Kidney epithelial cell (primary cell): ENCODE measurements around the gene MFSD8. TPM values are rescaled to one million over a fixed set of nuclear protein-coding genes. Genes with fewer than 3 reads are reported as not detected.

ENCODE experiments used
- DNase-seq: peaks from one replicate; pipeline ENCODE4 v3.0.0-alpha.2; 2010; ENCODE audit warnings: low read depth
- H3K27me3 ChIP-seq: 2 replicates; pipeline ENCODE4 v1.6.0; 2011; ENCODE audit warnings: low read length; ENCODE audit not compliant: control insufficient read depth, insufficient read depth
- H3K36me3 ChIP-seq: 2 replicates; pipeline ENCODE4 v1.5.1; 2011; ENCODE audit warnings: low read length; ENCODE audit not compliant: control insufficient read depth, insufficient read depth
- H3K4me3 ChIP-seq: 2 replicates; pipeline ENCODE4 v1.5.1; 2011; ENCODE audit warnings: low read depth, mild to moderate bottlenecking, control low read depth, low read length
- total RNA-seq: library from RNA; depleted of rRNA; stranded (reverse); fragments of >200 nt; gene quantifications from 2 replicates; pipeline ENCODE4 v1.2.3, GENCODE V29; 2015
- TF ChIP-seq, protein P1 (sequence below): IDR thresholded peaks from 2 replicates; pipeline ENCODE4 v1.5.1; 2011; ENCODE audit warnings: mild to moderate bottlenecking, moderate library complexity, low read length, control low read depth, inconsistent platforms; ENCODE audit not compliant: insufficient read depth, poor library complexity, severe bottlenecking

MFSD8 gene
- total RNA-seq, 1 donor from 2014 or later: 20.2 TPM

DNA sequence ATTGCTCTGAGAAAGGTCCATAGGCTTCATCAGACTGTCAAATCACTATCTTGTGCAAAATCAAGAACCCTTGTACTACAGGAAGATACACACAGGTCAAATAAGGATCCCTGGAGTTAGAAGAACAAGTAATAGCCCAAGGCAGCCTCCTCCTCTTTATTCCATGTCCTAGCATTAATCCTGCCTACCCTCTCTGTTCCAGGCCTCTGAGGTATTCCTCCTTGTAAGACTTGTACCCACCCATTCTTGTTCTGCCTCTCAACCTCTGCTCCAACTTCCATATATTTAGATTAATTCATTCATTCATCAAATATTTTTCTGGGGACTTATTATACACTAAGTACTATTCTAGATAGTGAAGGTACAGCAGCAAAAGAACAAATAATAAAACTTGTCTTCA lies 94.7 kb downstream of the MFSD8 start:
- TF ChIP-seq, protein P1, sequence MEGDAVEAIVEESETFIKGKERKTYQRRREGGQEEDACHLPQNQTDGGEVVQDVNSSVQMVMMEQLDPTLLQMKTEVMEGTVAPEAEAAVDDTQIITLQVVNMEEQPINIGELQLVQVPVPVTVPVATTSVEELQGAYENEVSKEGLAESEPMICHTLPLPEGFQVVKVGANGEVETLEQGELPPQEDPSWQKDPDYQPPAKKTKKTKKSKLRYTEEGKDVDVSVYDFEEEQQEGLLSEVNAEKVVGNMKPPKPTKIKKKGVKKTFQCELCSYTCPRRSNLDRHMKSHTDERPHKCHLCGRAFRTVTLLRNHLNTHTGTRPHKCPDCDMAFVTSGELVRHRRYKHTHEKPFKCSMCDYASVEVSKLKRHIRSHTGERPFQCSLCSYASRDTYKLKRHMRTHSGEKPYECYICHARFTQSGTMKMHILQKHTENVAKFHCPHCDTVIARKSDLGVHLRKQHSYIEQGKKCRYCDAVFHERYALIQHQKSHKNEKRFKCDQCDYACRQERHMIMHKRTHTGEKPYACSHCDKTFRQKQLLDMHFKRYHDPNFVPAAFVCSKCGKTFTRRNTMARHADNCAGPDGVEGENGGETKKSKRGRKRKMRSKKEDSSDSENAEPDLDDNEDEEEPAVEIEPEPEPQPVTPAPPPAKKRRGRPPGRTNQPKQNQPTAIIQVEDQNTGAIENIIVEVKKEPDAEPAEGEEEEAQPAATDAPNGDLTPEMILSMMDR: no peak
- Histone ChIP-seq H3K36me3 (no peaks in the 10 kb centered on the region), H3K4me3 (no peak overlapping the region), H3K27me3 (no peaks in the 10 kb centered on the region)
- no peak for DNase-seq

DNA sequence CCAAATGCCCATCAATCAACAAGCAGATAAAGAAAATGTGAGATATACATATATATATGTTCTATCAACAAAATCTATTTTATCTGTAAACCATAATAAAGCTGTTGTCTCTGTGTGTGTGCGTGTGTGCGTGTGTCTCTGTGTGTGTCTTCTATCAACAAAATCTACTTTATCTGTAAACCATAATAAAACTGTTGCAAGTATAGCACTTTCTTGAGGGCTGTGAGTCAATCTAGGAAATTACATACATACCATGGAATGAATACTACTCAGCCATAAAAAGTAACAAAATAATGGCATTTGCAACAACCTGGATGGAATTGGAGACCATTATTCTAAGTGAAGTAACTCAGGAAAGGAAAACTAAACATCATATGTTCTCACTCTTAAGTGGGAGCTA lies 96.8 kb downstream of the MFSD8 start:
- TF ChIP-seq, protein P1: no peak
- Histone ChIP-seq H3K27me3 (no peaks in the 10 kb centered on the region), H3K36me3 (no peaks in the 10 kb centered on the region), H3K4me3 (no peak overlapping the region)
- DNase-seq: no peak

Other genes starting within 250 kb of the MFSD8 start
- gene SLC25A31, start 234.8 kb downstream of the MFSD8 start, total RNA-seq: not detected in 2 replicates
- 7.5 and 10.2 TPM in 2 replicates for gene HSPA4L, start 182.9 kb downstream of the MFSD8 start, total RNA-seq
- 4.9 and 5.4 TPM in 2 replicates for gene PLK4, start 84.3 kb downstream of the MFSD8 start, total RNA-seq
- 8.4 and 11.0 TPM in 2 replicates for gene ABHD18, start 233 bp upstream of the MFSD8 start, total RNA-seq
- 22.7 and 24.2 TPM in 2 replicates for gene LARP1B, start 96.1 kb upstream of the MFSD8 start, total RNA-seq